ENCODE data around the gene SYDE1.

The SYDE1 gene

GRCh38 chr19:15141143-15141542, 33.9 kb downstream of the SYDE1 start:
- TF ChIP-seq ZFX (IDR thresholded peaks at IDR 0.05) = no peak
- no peak for TF ChIP-seq CTCF (conservative IDR thresholded peaks at IDR 0.05)
- H3K27ac ChIP-seq = no peak overlapping the region

GRCh38 chr19:15142313-15142712, 35.1 kb downstream of the SYDE1 start:
- no peak overlapping the region for H3K27ac ChIP-seq
- no peak for TF ChIP-seq CTCF (conservative IDR thresholded peaks at IDR 0.05)
- TF ChIP-seq ZFX (IDR thresholded peaks at IDR 0.05) = no peak

GRCh38 chr19:15144046-15144646, 36.9 kb downstream of the SYDE1 start:
- TF ChIP-seq CTCF (conservative IDR thresholded peaks at IDR 0.05) (no peak), ZFX (IDR thresholded peaks at IDR 0.05) (no peak)
- H3K27ac ChIP-seq = no peak overlapping the region

- TF ChIP-seq ZFX (IDR thresholded peaks at IDR 0.05) (no peak), CTCF (conservative IDR thresholded peaks at IDR 0.05) (no peak)
- H3K27ac ChIP-seq = no peak overlapping the region
These were observed 39.9 kb downstream of the SYDE1 start for GRCh38 chr19:15147090-15147489.

GRCh38 chr19:15149737-15150136, 42.5 kb downstream of the SYDE1 start:
- TF ChIP-seq ZFX (IDR thresholded peaks at IDR 0.05) = no peak
- no peak for TF ChIP-seq CTCF (conservative IDR thresholded peaks at IDR 0.05)
- H3K27ac ChIP-seq = no peak overlapping the region

GRCh38 chr19:15154002-15154612, 46.9 kb downstream of the SYDE1 start:
- H3K27ac ChIP-seq = no peak overlapping the region
- TF ChIP-seq ZFX (IDR thresholded peaks at IDR 0.05) (no peak), CTCF (conservative IDR thresholded peaks at IDR 0.05) (peak; percentile 90)

GRCh38 chr19:15155296-15155695, 48.1 kb downstream of the SYDE1 start:
- TF ChIP-seq ZFX (IDR thresholded peaks at IDR 0.05) (no peak), CTCF (conservative IDR thresholded peaks at IDR 0.05) (no peak)
- no peak overlapping the region for H3K27ac ChIP-seq

All from C4-2B (cell line).